Tibial nerve (tissue), 4 donors: ENCODE data around the gene DUSP14.

Experiments used
- EP300 ChIP-seq, 2 donors: sonication (generic); formaldehyde crosslinking; IDR thresholded peaks; one replicate each; pipeline ENCODE4 v1.6.1; 2017; ENCODE audit warnings: antibody characterized with exemption in 2 of 2, mild to moderate bottlenecking in 1 of 2
- TF ChIP-seq, protein P1 (sequence below), 5 experiments: fragments of 200-600 bp in 3 of 5; fragments of 450-650 bp in 2 of 5; sonication (generic) in 3 of 5; IDR thresholded peaks; one replicate each; pipeline ENCODE4 v1.5.1; 2016 to 2019; ENCODE audit warnings: antibody characterized with exemption in 5 of 5, mild to moderate bottlenecking in 3 of 5, moderate library complexity in 2 of 5

DNA sequence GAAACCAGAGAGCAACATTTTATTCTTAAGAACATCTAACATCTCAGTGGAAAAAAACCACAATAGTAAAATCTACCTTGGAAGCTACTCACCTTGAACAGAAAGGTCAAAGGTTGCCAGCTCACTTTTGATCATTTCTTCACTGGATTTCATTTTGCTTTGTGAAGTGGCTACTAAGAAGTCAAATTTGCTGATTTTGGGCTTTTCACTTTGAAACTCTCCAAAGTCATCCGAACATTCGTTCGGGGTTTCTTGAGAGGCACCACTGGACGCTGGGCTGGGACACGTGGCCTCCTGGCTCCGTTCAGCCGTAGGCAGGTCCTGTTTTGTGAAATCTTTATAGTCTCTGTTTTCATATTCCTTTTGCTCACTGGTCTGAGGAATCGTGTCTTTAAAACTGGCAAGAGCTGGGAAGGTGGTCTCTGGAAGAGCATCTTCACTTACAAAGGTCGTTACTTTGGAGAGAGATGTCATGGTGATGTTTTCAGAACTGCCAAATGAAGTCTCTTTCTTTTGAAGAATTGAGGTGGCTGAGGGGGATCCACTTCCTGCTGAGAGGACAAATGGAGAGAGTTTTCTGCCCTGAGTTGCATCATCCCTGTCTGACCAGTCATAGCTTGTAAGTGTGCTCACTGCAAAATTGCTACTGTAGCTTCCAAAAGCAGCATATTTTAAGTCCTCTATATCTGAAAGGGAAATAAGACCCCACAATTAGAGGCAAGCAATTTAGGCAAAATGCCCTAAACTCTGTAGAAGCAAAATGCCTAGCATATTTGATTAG lies 52.4 kb downstream of the DUSP14 start:
- TF ChIP-seq EP300 (IDR thresholded peaks at IDR 0.05): no peak
- TF ChIP-seq, protein P1, sequence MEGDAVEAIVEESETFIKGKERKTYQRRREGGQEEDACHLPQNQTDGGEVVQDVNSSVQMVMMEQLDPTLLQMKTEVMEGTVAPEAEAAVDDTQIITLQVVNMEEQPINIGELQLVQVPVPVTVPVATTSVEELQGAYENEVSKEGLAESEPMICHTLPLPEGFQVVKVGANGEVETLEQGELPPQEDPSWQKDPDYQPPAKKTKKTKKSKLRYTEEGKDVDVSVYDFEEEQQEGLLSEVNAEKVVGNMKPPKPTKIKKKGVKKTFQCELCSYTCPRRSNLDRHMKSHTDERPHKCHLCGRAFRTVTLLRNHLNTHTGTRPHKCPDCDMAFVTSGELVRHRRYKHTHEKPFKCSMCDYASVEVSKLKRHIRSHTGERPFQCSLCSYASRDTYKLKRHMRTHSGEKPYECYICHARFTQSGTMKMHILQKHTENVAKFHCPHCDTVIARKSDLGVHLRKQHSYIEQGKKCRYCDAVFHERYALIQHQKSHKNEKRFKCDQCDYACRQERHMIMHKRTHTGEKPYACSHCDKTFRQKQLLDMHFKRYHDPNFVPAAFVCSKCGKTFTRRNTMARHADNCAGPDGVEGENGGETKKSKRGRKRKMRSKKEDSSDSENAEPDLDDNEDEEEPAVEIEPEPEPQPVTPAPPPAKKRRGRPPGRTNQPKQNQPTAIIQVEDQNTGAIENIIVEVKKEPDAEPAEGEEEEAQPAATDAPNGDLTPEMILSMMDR (IDR thresholded peaks at IDR 0.05): no peak
